ENCODE results near the gene CAPN1. TPM values are rescaled to one million over a fixed set of nuclear protein-coding genes. Genes with fewer than 3 reads are reported as not detected.
"Not testable (repeated sequence)": the region's sequence is repeated elsewhere in the genome, so short reads cannot be mapped to it uniquely, and the experiment has no call there.

CAPN1 gene
- total RNA-seq, 1 experiment from 2014 or later, result 175 TPM

- peaks cover 5 to 6% of the 10 kb centered on the region in 2 experiments; a peak in 3 of 4 replicates for H3K4me1 Mint-ChIP-seq
- H2BK5ac ChIP-seq (ENCODE audit: insufficient read length, low read length), result no peak overlapping the region
- no peaks in the 10 kb centered on the region for H3K4me1 ChIP-seq (ENCODE audit: insufficient read depth, low read length)
- H3K9me3 Mint-ChIP-seq, result peaks cover 5 to 8% of the 10 kb centered on the region in 2 experiments; a peak in 4 of 5 replicates
- no peak overlapping the region for H2BK12ac ChIP-seq (ENCODE audit: insufficient read length, low read depth, low read length)
- no CpG with 5 or more reads among the region's 5 CpGs for WGBS (ENCODE audit: extremely low coverage, insufficient read length, low lambda C conversion rate)
- no peak overlapping the region for H3K9ac ChIP-seq (ENCODE audit: extremely low read depth, insufficient read length, low read length)
- no peak overlapping the region for H3K4ac ChIP-seq (ENCODE audit: low read depth, low read length)
- no peak overlapping the region for H3K23ac ChIP-seq (ENCODE audit: insufficient read length, low read depth, low read length)
- no peak overlapping the region for H4K8ac ChIP-seq (replicated peaks; ENCODE audit: insufficient read length, low read depth, low read length)
- no peak overlapping the region; the same call in 1 of the 2 replicates for H2BK15ac ChIP-seq (ENCODE audit: low read depth, low read length)
- no peak overlapping the region for H3K14ac ChIP-seq (ENCODE audit: insufficient read depth, low read length)
- no peaks in the 10 kb centered on the region for H3K27me3 ChIP-seq (ENCODE audit: insufficient read depth, low read length)
- no peak overlapping the region for H2AK5ac ChIP-seq (ENCODE audit: insufficient read length, low read length)
- H3K27ac Mint-ChIP-seq, result peak overlapping the region in 1 of 3 experiments; percentile 50; a peak in 1 of 7 replicates
- H3K4me3 Mint-ChIP-seq, result no peak overlapping the region
- H3K27ac ChIP-seq (ENCODE audit: insufficient read length, low read depth, low read length), result no peak overlapping the region
- no peaks in the 10 kb centered on the region for H3K79me1 ChIP-seq (ENCODE audit: insufficient read depth, low read depth, low read length, poor library complexity, severe bottlenecking)
- no peak overlapping the region for H3K56ac ChIP-seq (ENCODE audit: insufficient read length, low read depth, low read length)
- H3K23me2 ChIP-seq (ENCODE audit: insufficient read length, low read depth, low read length, poor library complexity, severe bottlenecking), result no peaks in the 10 kb centered on the region
- no peak overlapping the region for H4K91ac ChIP-seq (ENCODE audit: insufficient read length, low read depth, low read length)
- no peak overlapping the region for H2AFZ ChIP-seq (ENCODE audit: low read length)
- no peaks in the 10 kb centered on the region for H3K36me3 Mint-ChIP-seq (ENCODE audit: insufficient read depth in 1 of 3, low read depth in 3 of 3)
- peaks cover 22% of the 10 kb centered on the region for H3K27me3 Mint-ChIP-seq (ENCODE audit: low read depth)
- H2BK120ac ChIP-seq (ENCODE audit: low read depth, low read length, poor library complexity, severe bottlenecking), result no peak overlapping the region
- TF ChIP-seq, protein P1, sequence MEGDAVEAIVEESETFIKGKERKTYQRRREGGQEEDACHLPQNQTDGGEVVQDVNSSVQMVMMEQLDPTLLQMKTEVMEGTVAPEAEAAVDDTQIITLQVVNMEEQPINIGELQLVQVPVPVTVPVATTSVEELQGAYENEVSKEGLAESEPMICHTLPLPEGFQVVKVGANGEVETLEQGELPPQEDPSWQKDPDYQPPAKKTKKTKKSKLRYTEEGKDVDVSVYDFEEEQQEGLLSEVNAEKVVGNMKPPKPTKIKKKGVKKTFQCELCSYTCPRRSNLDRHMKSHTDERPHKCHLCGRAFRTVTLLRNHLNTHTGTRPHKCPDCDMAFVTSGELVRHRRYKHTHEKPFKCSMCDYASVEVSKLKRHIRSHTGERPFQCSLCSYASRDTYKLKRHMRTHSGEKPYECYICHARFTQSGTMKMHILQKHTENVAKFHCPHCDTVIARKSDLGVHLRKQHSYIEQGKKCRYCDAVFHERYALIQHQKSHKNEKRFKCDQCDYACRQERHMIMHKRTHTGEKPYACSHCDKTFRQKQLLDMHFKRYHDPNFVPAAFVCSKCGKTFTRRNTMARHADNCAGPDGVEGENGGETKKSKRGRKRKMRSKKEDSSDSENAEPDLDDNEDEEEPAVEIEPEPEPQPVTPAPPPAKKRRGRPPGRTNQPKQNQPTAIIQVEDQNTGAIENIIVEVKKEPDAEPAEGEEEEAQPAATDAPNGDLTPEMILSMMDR (conservative IDR thresholded peaks at IDR 0.05), result no peak
- H3K18ac ChIP-seq (ENCODE audit: insufficient read length, low read depth, low read length), result no peak overlapping the region
- no peak overlapping the region for H2BK20ac ChIP-seq (ENCODE audit: low read depth, low read length, poor library complexity, severe bottlenecking)
- H3K9me3 ChIP-seq (ENCODE audit: control insufficient read depth, low read depth, low read length), result no peaks in the 10 kb centered on the region
- no peaks in the 10 kb centered on the region for H3K79me2 ChIP-seq (ENCODE audit: insufficient read depth, low read length)
- no peak overlapping the region for H4K5ac ChIP-seq (ENCODE audit: insufficient read length, low read depth, low read length)
- H3T11ph ChIP-seq (ENCODE audit: low read length), result no peak overlapping the region
- H4K20me1 ChIP-seq (ENCODE audit: control insufficient read depth, insufficient read depth, insufficient read length), result no peaks in the 10 kb centered on the region
- no peak overlapping the region for H3K4me2 ChIP-seq (ENCODE audit: insufficient read depth, insufficient read length, low read length)
- no peak for DNase-seq
These were observed 33.1 kb upstream of the CAPN1 start for GRCh38 chr11:65148657-65149056.

DNA sequence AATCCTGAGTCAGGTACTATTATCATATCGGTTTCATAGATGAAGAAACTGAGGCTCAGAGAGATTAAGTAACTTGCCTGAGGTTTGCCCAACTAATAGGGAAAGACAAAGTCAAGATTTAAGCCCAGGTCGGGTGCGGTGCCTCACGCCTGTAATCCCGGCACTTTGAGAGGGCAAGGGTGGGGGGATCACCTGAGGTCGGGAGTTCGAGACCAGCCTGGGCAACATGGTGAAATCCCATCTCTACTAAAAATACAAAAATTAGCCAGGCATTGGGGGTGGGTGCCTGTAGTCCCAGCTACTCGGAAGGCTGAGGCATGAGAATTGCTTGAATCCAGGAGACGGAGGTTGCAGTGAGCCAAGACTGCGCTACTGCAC is 31.6 kb upstream of the CAPN1 start:
- H2BK120ac ChIP-seq (ENCODE audit: low read depth, low read length, poor library complexity, severe bottlenecking); H3K4me1 ChIP-seq (ENCODE audit: insufficient read depth, low read length); H2AK5ac ChIP-seq (ENCODE audit: insufficient read length, low read length); H3K4ac ChIP-seq (ENCODE audit: low read depth, low read length); H3K9me3 Mint-ChIP-seq; H4K8ac ChIP-seq (replicated peaks; ENCODE audit: insufficient read length, low read depth, low read length); DNase-seq; H4K91ac ChIP-seq (ENCODE audit: insufficient read length, low read depth, low read length); H2AFZ ChIP-seq (ENCODE audit: low read length); H3K23me2 ChIP-seq (ENCODE audit: insufficient read length, low read depth, low read length, poor library complexity, severe bottlenecking); H3K79me2 ChIP-seq (ENCODE audit: insufficient read depth, low read length); H4K5ac ChIP-seq (ENCODE audit: insufficient read length, low read depth, low read length); H3K18ac ChIP-seq (ENCODE audit: insufficient read length, low read depth, low read length); H3K4me2 ChIP-seq (ENCODE audit: insufficient read depth, insufficient read length, low read length); H3K9ac ChIP-seq (ENCODE audit: extremely low read depth, insufficient read length, low read length); H3K27me3 ChIP-seq (ENCODE audit: insufficient read depth, low read length); H3K23ac ChIP-seq (ENCODE audit: insufficient read length, low read depth, low read length); H3K14ac ChIP-seq (ENCODE audit: insufficient read depth, low read length); H4K20me1 ChIP-seq (ENCODE audit: control insufficient read depth, insufficient read depth, insufficient read length); H3K4me1 Mint-ChIP-seq; H2BK15ac ChIP-seq (ENCODE audit: low read depth, low read length); H3K4me3 Mint-ChIP-seq; H3K36me3 Mint-ChIP-seq (ENCODE audit: insufficient read depth in 1 of 3, low read depth in 3 of 3); H3K79me1 ChIP-seq (ENCODE audit: insufficient read depth, low read depth, low read length, poor library complexity, severe bottlenecking); H2BK12ac ChIP-seq (ENCODE audit: insufficient read length, low read depth, low read length); H3K27ac ChIP-seq (ENCODE audit: insufficient read length, low read depth, low read length); H3K56ac ChIP-seq (ENCODE audit: insufficient read length, low read depth, low read length); H2BK20ac ChIP-seq (ENCODE audit: low read depth, low read length, poor library complexity, severe bottlenecking); H3T11ph ChIP-seq (ENCODE audit: low read length); H3K9me3 ChIP-seq (ENCODE audit: control insufficient read depth, low read depth, low read length); H2BK5ac ChIP-seq (ENCODE audit: insufficient read length, low read length): not testable (repeated sequence)
- H3K27ac Mint-ChIP-seq, result peak overlapping the region in 1 of 3 experiments; percentile 18; a peak in 1 of 7 replicates
- peaks cover 19% of the 10 kb centered on the region for H3K27me3 Mint-ChIP-seq (ENCODE audit: low read depth)
- no CpG with 5 or more reads among the region's 10 CpGs for WGBS (ENCODE audit: extremely low coverage, insufficient read length, low lambda C conversion rate)

All from H9 (cell line).